H1 (cell line): Measurements from ENCODE around the gene IKZF1. TPM values are rescaled to one million over a fixed set of nuclear protein-coding genes. Genes with fewer than 3 reads are reported as not detected.

Experiments used
- CTCF ChIA-PET: fragments of 300-600 bp; sonication (Branson Sonifier 250); formaldehyde crosslinking; loops from one replicate; lab custom pipeline; 2021; ENCODE audit not compliant: partially characterized antibody; lab: Charles Lee
- POLR2A ChIA-PET: fragments of 300-600 bp; sonication (Branson Sonifier 250); formaldehyde crosslinking; loops from one replicate; lab custom pipeline; 2021; ENCODE audit warnings: inconsistent platforms; ENCODE audit not compliant: partially characterized antibody; lab: Charles Lee
- DNase-seq, 2 experiments: peaks; one replicate each; pipeline versions ENCODE4 v3.0.0 to v3.0.0-alpha.2; 2010 to 2022; ENCODE audit warnings: low spot score in 2 of 2, low read depth in 1 of 2, mixed read lengths in 1 of 2
- FAIRE-seq: peaks from 2 replicates; lab custom pipeline; 2011; peaks lifted over from hg19 to GRCh38; lab: Jason Lieb, UNC
- H2AFZ ChIP-seq: 2 replicates; pipeline ENCODE4 v1.8.1; 2012; ENCODE audit warnings: low read length, inconsistent platforms
- H2AK5ac ChIP-seq: 2 replicates; pipeline ENCODE4 v1.6.1; 2013; ENCODE audit warnings: low read depth, low read length
- H2BK120ac ChIP-seq: replicated peaks from 2 replicates; pipeline ENCODE3; 2013; ENCODE audit warnings: low read depth, low read length, inconsistent platforms
- H2BK12ac ChIP-seq: 2 replicates; pipeline ENCODE4 v1.6.1; 2013; ENCODE audit warnings: low read depth, low read length
- H2BK15ac ChIP-seq: 2 replicates; pipeline ENCODE4 v1.6.1; 2013; ENCODE audit warnings: low read length
- H2BK20ac ChIP-seq: 2 replicates; pipeline ENCODE4 v1.6.1; 2013; ENCODE audit warnings: low read length
- H2BK5ac ChIP-seq: 2 replicates; pipeline ENCODE4 v1.6.1; 2013; ENCODE audit warnings: low read depth, low read length
- H3K14ac ChIP-seq: 2 replicates; pipeline ENCODE4 v1.6.1; 2013; ENCODE audit warnings: inconsistent platforms; ENCODE audit not compliant: insufficient read length
- H3K18ac ChIP-seq: 2 replicates; pipeline ENCODE4 v1.6.1; 2013; ENCODE audit warnings: low read length; ENCODE audit errors: extremely low read depth
- H3K23ac ChIP-seq: 2 replicates; pipeline ENCODE4 v1.6.1; 2013; ENCODE audit warnings: inconsistent platforms; ENCODE audit not compliant: insufficient read length
- H3K23me2 ChIP-seq: 2 replicates; pipeline ENCODE4 v1.6.1; 2013; ENCODE audit warnings: low read depth, low read length
- H3K27ac ChIP-seq: 2 replicates; pipeline ENCODE4 v1.6.1; 2011; ENCODE audit warnings: low read depth, low read length, inconsistent platforms
- H3K27me3 ChIP-seq, 4 experiments: replicated peaks in 1 of 4; 1 replicate in 1 of 4; 2 replicates in 3 of 4; pipeline versions ENCODE4 v1.6.1 to v1.8.1; 2011 to 2013; ENCODE audit warnings: low read length in 3 of 4, mild to moderate bottlenecking in 3 of 4, inconsistent platforms in 2 of 4, mixed read lengths in 2 of 4, moderate library complexity in 1 of 4; ENCODE audit not compliant: control insufficient read depth in 3 of 4, insufficient read depth in 3 of 4; ENCODE audit errors: extremely low read depth in 1 of 4
- H3K36me3 ChIP-seq, 4 experiments: 2 replicates each; pipeline versions ENCODE4 v1.6.1 to v1.8.1; 2011 to 2013; ENCODE audit warnings: mild to moderate bottlenecking in 4 of 4, low read length in 3 of 4, moderate library complexity in 2 of 4, control low read depth in 1 of 4, inconsistent platforms in 1 of 4; ENCODE audit not compliant: insufficient read depth in 4 of 4, control insufficient read depth in 2 of 4
- H3K4ac ChIP-seq: replicated peaks from 2 replicates; pipeline ENCODE3; 2013; ENCODE audit warnings: low read length, low read depth, mixed read lengths, inconsistent platforms; ENCODE audit not compliant: insufficient read length
- H3K4me1 ChIP-seq, 4 experiments: replicated peaks in 1 of 4; 1 replicate in 1 of 4; 2 replicates in 3 of 4; pipeline versions ENCODE4 v1.6.1 to v1.8.1; 2011 to 2013; ENCODE audit warnings: low read length in 3 of 4, inconsistent platforms in 2 of 4, mixed read lengths in 1 of 4; ENCODE audit not compliant: insufficient read depth in 4 of 4, control insufficient read depth in 3 of 4
- H3K4me2 ChIP-seq, 2 experiments: 2 replicates each; pipeline versions ENCODE4 v1.6.1 to v1.8.1; 2011 to 2013; ENCODE audit warnings: low read depth in 2 of 2, low read length in 2 of 2, control low read depth in 1 of 2, inconsistent platforms in 1 of 2, mild to moderate bottlenecking in 1 of 2; ENCODE audit not compliant: insufficient read depth in 1 of 2
- H3K4me3 ChIP-seq, 4 experiments: fragments of 200-600, 300-600 bp in 1 of 4; sonication (generic), shearing (Covaris generic), sonication (Bioruptor Twin) in 1 of 4; 2 replicates each; pipeline versions ENCODE4 v1.5.1 to v1.8.1; 2011 to 2016; ENCODE audit warnings: low read length in 4 of 4, low read depth in 3 of 4, control low read depth in 2 of 4, inconsistent platforms in 2 of 4, mild to moderate bottlenecking in 2 of 4, mixed read lengths in 1 of 4, moderate library complexity in 1 of 4; ENCODE audit not compliant: insufficient read depth in 2 of 4; ENCODE audit errors: extremely low read depth in 1 of 4
- H3K56ac ChIP-seq: replicated peaks from 2 replicates; pipeline ENCODE3; 2013; ENCODE audit warnings: low read depth, mild to moderate bottlenecking, mixed read lengths, low read length, inconsistent platforms; ENCODE audit not compliant: insufficient read length
- H3K79me1 ChIP-seq: 2 replicates; pipeline ENCODE4 v1.6.1; 2013; ENCODE audit warnings: low read depth, low read length, control low read depth
- H3K79me2 ChIP-seq, 2 experiments: 2 replicates each; pipeline versions ENCODE4 v1.6.1 to v1.8.1; 2012 to 2013; ENCODE audit warnings: low read length in 2 of 2, mild to moderate bottlenecking in 2 of 2, inconsistent platforms in 1 of 2; ENCODE audit not compliant: insufficient read depth in 2 of 2, control insufficient read depth in 1 of 2
- H3K9ac ChIP-seq, 4 experiments: replicated peaks in 1 of 4; 1 replicate in 1 of 4; 2 replicates in 3 of 4; pipeline versions ENCODE4 v1.6.1 to v1.8.1; 2011 to 2013; ENCODE audit warnings: low read depth in 3 of 4, low read length in 3 of 4, control low read depth in 2 of 4, mild to moderate bottlenecking in 2 of 4, moderate library complexity in 2 of 4, inconsistent platforms in 1 of 4; ENCODE audit errors: extremely low read depth in 1 of 4
- H3K9me3 ChIP-seq, 2 experiments: 2 replicates each; pipeline versions ENCODE4 v1.6.1 to v1.8.1; 2012 to 2013; ENCODE audit warnings: mild to moderate bottlenecking in 2 of 2, moderate library complexity in 2 of 2, control low read depth in 1 of 2, inconsistent platforms in 1 of 2, low read depth in 1 of 2, low read length in 1 of 2, mixed read lengths in 1 of 2; ENCODE audit not compliant: insufficient read depth in 2 of 2
- H4K20me1 ChIP-seq, 2 experiments: replicated peaks in 1 of 2; 2 replicates each; pipeline versions ENCODE3 to v1.8.1; 2011 to 2013; ENCODE audit warnings: inconsistent platforms in 2 of 2, low read length in 2 of 2, mild to moderate bottlenecking in 1 of 2; ENCODE audit not compliant: insufficient read depth in 2 of 2, control insufficient read depth in 1 of 2
- H4K5ac ChIP-seq: 2 replicates; pipeline ENCODE4 v1.6.1; 2013; ENCODE audit warnings: low read length, low read depth, mixed read lengths, inconsistent platforms; ENCODE audit not compliant: insufficient read length
- H4K8ac ChIP-seq: 2 replicates; pipeline ENCODE4 v1.8.0; 2013; ENCODE audit warnings: mild to moderate bottlenecking, moderate library complexity, low read length, inconsistent platforms; ENCODE audit not compliant: insufficient read depth; ENCODE audit errors: extremely low read depth
- H4K91ac ChIP-seq: replicated peaks from 2 replicates; pipeline ENCODE3; 2013; ENCODE audit warnings: low read length, mixed read lengths, inconsistent platforms; ENCODE audit not compliant: insufficient read length
- CTCF ChIP-seq, 3 experiments: IDR thresholded peaks; 1 replicate in 2 of 3; 2 replicates in 1 of 3; pipeline versions ENCODE4 v1.5.1 to v1.6.1; 2011; ENCODE audit warnings: low read length in 3 of 3, mild to moderate bottlenecking in 3 of 3, inconsistent platforms in 2 of 3, low read depth in 1 of 3, moderate library complexity in 1 of 3; ENCODE audit not compliant: insufficient read depth in 1 of 3; ENCODE audit errors: control extremely low read depth in 1 of 3
- NANOG ChIP-seq: IDR thresholded peaks from 2 replicates; pipeline ENCODE4 v1.6.1; 2011; ENCODE audit warnings: low read length, low read depth, mild to moderate bottlenecking, inconsistent platforms; ENCODE audit not compliant: insufficient read depth, poor library complexity, severe bottlenecking
- RAD21 ChIP-seq, 2 experiments: IDR thresholded peaks in 1 of 2; conservative IDR thresholded peaks in 1 of 2; 2 replicates each; pipeline ENCODE4 v1.6.1; 2011; ENCODE audit warnings: low read depth in 2 of 2, low read length in 2 of 2, improper control_type of control experiment in 1 of 2, inconsistent platforms in 1 of 2, mild to moderate bottlenecking in 1 of 2, moderate library complexity in 1 of 2
- WGBS, 2 experiments: shearing (Covaris generic) in 1 of 2; methylation state at CpG; one replicate each; pipeline versions ENCODE4 v1.1.6 to v1.1.7; 2013 to 2015; ENCODE audit warnings: low lambda C conversion rate in 2 of 2, mixed read lengths in 2 of 2, inconsistent platforms in 1 of 2, low coverage in 1 of 2, missing lambda C conversion rate in 1 of 2; ENCODE audit not compliant: insufficient replicate concordance in 2 of 2, insufficient coverage in 1 of 2, insufficient read length in 1 of 2; ENCODE audit errors: extremely low coverage in 1 of 2, missing lambda C conversion rate in 1 of 2; 5-methylcytosine and 5-hydroxymethylcytosine counted together
- polyA plus RNA-seq, 7 experiments: library from polyadenylated mRNA; depleted of rRNA in 3 of 7; stranded (reverse) in 5 of 7; unstranded in 2 of 7; fragments of >200 nt in 5 of 7; fragments of 200-250 nt in 2 of 7; gene quantifications; 1 replicate in 5 of 7; 2 replicates in 1 of 7; 4 replicates in 1 of 7; pipeline versions ENCODE4 v1.2.1 to v1.2.3, GENCODE V29; 2011 to 2013; ENCODE audit warnings: missing spikeins in 2 of 7, mixed read lengths in 2 of 7
- total RNA-seq: library from RNA; stranded (reverse); fragmentation: NEBNext Ultra II Directional; extraction: Animal tissue kit (Norgen Biotek cat#: 25700); gene quantifications from 2 replicates; pipeline ENCODE4 v1.2.1, GENCODE V29; 2021

Gene IKZF1
- total and polyA plus RNA-seq, 2 of the 8 experiments (the other 6 are each of a cell fraction or from before 2014, with no cell fraction given) = 0.74 to 1.5 TPM

GRCh38 chr7:50357426-50357825 lies 52.9 kb downstream of the IKZF1 start:
- Histone ChIP-seq H3K4me3 (no peak overlapping the region), H3K56ac (no peak overlapping the region), H3K27ac (no peak overlapping the region), H3K4me1 (no peaks in the 10 kb centered on the region), H2BK12ac (no peak overlapping the region), H3K27me3 (no peaks in the 10 kb centered on the region), H2AFZ (no peak overlapping the region), H3K4me2 (no peak overlapping the region), H4K8ac (no peak overlapping the region), H3K4ac (no peak overlapping the region), H4K20me1 (no peaks in the 10 kb centered on the region), H4K91ac (no peak overlapping the region), H2AK5ac (no peak overlapping the region; the same call in 1 of the 2 replicates), H3K9me3 (no peaks in the 10 kb centered on the region), H3K18ac (no peak overlapping the region), H3K79me1 (no peaks in the 10 kb centered on the region), H2BK5ac (no peak overlapping the region), H2BK15ac (no peak overlapping the region), H2BK120ac (no peak overlapping the region), H3K36me3 (no peaks in the 10 kb centered on the region), H2BK20ac (no peak overlapping the region), H3K23ac (no peak overlapping the region), H3K9ac (no peak overlapping the region), H3K79me2 (no peaks in the 10 kb centered on the region), H4K5ac (no peak overlapping the region), H3K14ac (no peak overlapping the region), H3K23me2 (no peaks in the 10 kb centered on the region)
- 92% methylated on average over 8 of the region's 8 CpGs; no CpG with 5 or more reads in 1 of the 2 experiments for WGBS, 2 experiments
- ChIA-PET POLR2A (no interaction called here), CTCF (interaction anchor here (0.7 to 4.0 kb wide), 3 partner anchors 10 to 686 kb away, joined by 3 to 25 read pairs (median 5); no protein-coding TSS in a partner anchor)
- FAIRE-seq = no peak
- no peak for DNase-seq
- TF ChIP-seq RAD21 (IDR thresholded peaks at IDR 0.05 in 1 of 2, conservative IDR thresholded peaks at IDR 0.05 in 1 of 2; ENCODE audit: low read depth in 2 of 2, low read length in 2 of 2) (no peak), CTCF (IDR thresholded peaks at IDR 0.05; ENCODE audit: control extremely low read depth in 1 of 3, insufficient read depth in 1 of 3, low read depth in 1 of 3, low read length in 3 of 3) (no peak), NANOG (no peak)
